ENCODE data around the gene MAP3K2.

MAP3K2 gene

DNA sequence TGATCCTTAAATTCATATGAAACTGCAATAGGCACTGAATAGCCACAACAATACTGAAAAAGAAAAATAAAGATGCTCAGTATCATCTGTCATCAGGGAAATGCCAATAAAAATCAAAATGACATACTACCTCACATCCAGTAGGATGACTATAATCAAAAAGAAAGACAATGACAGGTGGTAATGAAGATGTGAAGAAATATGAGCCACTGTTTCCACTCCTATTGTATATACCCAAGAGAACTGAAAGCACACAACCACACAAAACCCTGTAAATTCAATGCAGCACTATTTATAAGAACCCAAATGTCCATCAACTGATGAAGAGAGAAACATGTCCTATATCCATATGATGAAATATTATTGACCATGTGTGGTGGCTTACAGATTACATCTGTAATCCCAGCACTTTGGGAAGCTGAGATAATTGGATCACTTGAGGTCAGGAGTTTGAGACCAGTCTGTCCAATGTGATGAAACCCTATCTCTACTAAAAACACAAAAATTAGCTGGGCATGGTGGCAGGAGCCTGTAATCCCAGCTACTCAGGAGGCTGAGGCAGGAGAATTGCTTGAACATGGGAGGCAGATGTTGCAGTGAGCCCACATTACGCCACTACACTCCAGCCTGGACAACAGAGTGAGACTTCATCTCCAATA, 39.9 kb downstream of the MAP3K2 start:
- no peak for DNase-seq

- no peak for DNase-seq
These were observed 40.8 kb downstream of the MAP3K2 start for GRCh38 chr2:127347015-127347414.

DNA sequence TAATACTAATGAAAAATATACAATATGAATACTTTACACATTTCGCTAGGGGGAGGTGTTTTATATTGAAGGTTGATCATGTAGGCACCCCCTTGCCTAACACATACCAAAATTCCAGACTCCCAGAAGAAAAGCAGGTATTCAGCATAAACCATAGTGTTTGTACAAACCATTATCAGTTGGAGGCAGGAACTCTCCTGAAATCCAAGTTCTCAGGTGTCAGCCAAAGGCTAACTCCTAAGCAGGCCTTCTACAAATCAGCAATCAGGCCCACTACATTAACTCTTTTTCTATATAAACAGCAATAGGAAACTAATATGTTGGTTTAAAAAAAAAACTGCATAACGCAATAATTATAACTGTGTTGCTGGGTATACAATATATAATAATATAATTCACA, 44.5 kb downstream of the MAP3K2 start:
- no peak for DNase-seq

DNA sequence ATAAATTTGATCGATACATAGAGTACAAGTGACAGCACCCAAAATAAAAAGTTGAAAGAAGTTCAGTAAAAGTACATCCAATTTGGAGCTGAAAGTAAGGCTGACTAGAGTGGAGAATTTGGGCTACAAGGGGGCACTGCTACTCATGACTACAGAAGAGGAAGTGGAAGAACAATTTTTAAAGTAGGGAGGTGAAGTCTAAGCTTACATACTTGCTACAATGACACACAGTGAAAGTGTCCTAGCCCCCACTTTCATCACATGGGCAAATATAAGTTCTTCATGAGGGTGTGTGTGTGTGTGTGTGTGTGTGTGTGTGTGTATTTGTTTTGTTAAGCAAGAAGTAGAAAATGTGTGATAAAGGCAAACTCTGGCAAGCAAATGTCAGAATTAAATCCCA, 45.7 kb downstream of the MAP3K2 start:
- DNase-seq: no peak

DNA sequence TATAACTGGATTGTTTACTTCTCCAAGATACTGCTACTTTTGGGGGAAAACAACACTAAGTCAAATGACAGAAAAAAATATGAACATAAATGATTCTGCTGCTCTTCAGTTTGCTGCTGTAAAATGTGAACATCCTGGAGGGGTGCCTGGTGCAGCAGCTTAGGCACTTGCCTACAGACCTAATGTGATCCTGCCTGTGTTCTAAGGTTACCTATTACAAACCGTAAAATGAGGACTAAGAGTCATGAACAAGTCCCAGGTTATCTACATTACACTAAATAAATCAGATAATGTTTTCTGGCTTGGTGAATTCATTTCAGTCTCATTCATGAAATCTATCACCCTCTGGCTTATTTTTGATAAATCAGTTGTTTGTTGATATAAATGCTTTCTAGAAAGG, 55.4 kb downstream of the MAP3K2 start:
- DNase-seq: no peak

DNA sequence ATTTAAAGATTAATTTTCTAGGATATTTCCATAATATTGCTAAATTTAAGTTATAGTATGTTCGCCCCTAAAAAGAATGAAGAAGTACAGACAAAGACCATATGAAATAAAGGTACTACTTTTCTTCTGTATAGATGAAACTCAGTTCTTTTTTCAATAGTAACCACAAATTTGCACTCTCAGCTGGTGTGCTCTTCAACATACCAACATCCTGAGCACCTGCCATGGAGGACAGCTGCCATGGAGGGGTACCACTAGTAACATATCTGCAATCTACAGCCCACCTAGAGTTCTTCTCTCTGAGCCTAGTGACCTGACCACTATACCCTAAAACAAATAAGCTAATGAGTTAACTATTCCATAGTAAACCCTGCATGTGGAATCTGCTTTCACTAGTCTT, 57.0 kb downstream of the MAP3K2 start:
- DNase-seq: no peak

DNA sequence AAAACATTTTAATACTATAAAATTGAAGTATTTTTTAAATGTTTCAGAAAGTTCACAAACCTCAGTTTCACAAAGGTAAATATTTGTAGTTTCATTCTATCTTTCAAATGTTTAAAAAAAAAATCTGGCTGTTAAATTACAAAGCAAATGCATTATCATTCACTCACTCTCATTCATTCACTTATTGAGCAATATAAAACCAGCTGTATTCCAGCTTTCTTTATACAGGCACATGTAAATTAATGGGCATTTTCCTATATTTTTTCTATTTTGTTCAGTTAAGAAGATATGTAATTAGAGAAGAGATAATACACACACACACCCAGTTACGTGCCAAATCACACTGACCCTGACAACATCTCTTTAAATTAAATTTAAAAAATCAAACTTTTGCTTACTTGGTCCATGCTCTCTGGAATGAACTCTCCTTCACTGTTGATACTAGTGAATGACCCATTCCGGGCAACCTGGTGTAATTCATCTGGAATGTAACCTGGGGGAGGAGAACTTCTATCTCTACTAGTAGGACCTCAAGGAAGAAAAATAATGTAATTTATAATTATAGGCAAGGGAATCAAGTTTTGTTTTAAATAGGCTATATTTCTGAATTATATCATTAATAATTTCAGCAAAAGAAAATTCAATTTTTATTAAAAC, 61.4 kb downstream of the MAP3K2 start:
- DNase-seq: no peak

GRCh38 chr2:127324635-127325034, 63.1 kb downstream of the MAP3K2 start:
- DNase-seq: peak; percentile 1

GRCh38 chr2:127321303-127321702, 66.5 kb downstream of the MAP3K2 start:
- DNase-seq: no peak

- DNase-seq: no peak
These were observed 67.0 kb downstream of the MAP3K2 start for GRCh38 chr2:127320586-127321275.

- no peak for DNase-seq
These were observed 67.7 kb downstream of the MAP3K2 start for GRCh38 chr2:127320067-127320466.

- DNase-seq: no peak
These were observed 73.4 kb downstream of the MAP3K2 start for GRCh38 chr2:127314193-127314988.

GRCh38 chr2:127313406-127313805, 74.4 kb downstream of the MAP3K2 start:
- no peak for DNase-seq

DNA sequence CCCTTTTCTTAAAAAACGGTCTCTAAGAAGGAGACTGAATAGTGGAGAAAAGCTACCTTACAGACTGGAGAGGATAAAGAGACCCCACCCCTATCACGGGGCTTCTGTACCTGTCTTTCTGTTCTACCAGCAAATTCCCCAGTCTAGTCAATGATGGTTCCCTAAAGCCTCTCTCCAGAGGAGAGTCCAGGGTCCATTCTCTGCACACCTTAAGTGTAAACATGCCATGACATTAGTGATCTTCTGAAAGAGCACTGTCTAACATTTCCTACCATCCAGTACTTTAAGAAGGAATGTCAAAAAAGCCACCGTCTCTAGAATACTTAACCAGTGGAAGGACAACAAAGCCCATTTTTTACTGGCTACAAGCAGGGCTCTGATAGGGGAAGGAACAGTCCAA, 76.8 kb downstream of the MAP3K2 start:
- no peak for DNase-seq

DNA sequence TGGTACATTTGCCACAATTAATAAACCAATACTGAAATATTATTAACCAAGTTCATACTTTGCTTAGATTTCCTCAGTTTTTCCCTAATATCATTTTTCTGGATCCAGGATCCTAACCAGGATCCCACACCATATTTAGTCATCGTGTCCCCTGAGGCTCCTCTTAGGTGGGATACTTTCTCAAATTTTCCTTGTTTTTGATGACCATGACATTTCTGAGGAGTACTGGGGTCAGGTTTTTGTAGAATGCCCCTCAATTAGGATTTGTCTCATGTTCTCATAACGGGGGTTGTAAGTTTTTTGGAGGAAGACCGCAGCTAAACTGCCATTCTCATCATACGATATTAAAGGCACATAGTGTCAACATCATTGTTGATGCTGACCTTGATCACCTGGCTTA, 78.3 kb downstream of the MAP3K2 start:
- no peak for DNase-seq

DNA sequence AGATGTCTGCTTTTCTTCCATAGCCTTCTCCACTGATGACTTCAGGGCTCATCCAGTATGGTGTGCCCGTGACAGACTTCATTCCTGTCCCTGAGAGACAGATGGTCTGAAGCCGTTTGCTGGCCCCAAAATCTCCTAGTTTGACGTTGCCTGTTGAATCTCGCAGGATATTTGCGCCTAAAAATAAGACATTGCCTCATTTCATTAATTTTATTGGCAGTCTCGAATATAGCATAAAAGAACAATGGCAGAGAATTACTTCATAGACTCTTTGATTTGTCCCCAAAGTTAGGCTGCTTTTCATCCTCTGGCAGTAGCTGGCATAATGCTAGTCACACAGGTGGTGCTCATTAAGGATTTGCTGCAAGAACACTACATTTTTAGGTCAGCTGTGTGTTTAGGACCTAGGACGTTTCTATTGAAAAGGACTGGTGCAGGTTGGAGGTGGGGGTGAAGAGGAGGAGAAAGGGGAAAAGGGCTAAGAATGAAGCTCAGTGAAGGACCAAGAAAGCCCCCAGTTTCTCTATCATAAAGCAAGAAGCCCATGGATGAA, 79.1 kb downstream of the MAP3K2 start:
- no peak for DNase-seq

DNA sequence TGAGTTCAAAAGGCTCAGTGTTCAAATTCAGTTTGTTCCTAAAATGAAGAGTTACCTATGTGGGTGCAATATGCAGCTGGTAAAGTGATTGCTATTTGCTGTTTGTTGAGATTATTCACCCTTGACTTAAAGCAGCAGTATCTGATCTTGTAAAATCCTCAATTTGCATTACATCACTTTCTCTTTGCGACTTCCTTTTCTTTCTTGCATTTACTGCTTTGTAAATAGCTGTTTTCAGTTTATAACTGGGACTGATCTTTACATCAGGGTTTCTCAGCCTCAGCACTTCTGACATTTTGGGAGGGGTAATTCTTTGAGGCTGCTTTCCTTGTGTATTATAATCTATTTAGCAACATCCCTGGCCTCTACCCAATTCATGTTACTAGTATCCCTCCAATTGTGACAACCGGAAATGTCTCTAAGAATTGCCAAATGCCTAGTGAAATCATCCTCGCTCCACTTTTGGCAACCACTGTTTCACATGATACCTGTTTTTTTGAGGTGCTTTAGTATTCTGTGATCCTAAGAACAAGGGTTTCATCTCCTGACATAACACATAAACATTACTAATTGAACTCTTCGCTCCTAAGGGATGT, 81.7 kb downstream of the MAP3K2 start:
- DNase-seq: no peak

DNA sequence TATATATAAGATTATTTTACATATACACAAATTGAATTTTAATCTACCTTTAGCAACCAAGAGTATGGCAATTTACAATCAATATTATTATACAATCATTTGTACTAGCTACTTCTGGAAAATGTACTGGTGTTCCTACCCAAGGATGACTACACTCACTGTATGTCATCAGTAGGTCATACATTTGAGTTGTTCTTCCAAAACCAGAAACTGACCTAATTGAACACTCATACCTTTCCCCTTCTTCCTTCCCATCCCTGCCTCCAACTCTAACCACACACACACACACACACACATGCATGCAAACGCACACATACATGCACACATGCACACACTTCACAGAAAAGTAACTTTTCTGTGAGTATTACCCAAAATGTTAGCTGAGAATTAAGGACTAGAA, 85.6 kb downstream of the MAP3K2 start:
- no peak for DNase-seq

- peak; percentile 82 for DNase-seq
These were observed 93.8 kb downstream of the MAP3K2 start, which contains the start of gene ERCC3 for GRCh38 chr2:127293748-127294562. Gene ERCC3 (minus strand): TSS chr2:127294144. CDS start chr2:127294081, 63 bp downstream.

- DNase-seq: no peak
These were observed 94.4 kb downstream of the MAP3K2 start for GRCh38 chr2:127293386-127293747.

- no peak for DNase-seq
These were observed 99.5 kb downstream of the MAP3K2 start for GRCh38 chr2:127288274-127288673.

- DNase-seq: no peak
These were observed 104.5 kb downstream of the MAP3K2 start for GRCh38 chr2:127283275-127283674.

Data from NCI-H1436 (cell line).